Suprapubic skin (tissue), 4 donors: ENCODE data around the gene NEURL1B. TPM values are rescaled to one million over a fixed set of nuclear protein-coding genes. Genes with fewer than 3 reads are reported as not detected.
"Not testable (repeated sequence)": the region's sequence is repeated elsewhere in the genome, so short reads cannot be mapped to it uniquely, and the experiment has no call there.

ENCODE experiments used
- DNase-seq, 2 donors: peaks; one replicate each; pipeline ENCODE4 v3.0.0-alpha.2; 2019; ENCODE audit warnings: low spot score in 2 of 2
- H3K27ac ChIP-seq: fragments of 200-600 bp; sonication (generic); one replicate; pipeline ENCODE4 v1.5.1; 2019
- H3K27me3 ChIP-seq: fragments of 200-600 bp; sonication (generic); one replicate; pipeline ENCODE4 v1.5.1; 2019
- H3K36me3 ChIP-seq: fragments of 200-600 bp; sonication (generic); one replicate; pipeline ENCODE4 v1.5.1; 2019
- H3K4me1 ChIP-seq: fragments of 200-600 bp; sonication (generic); one replicate; pipeline ENCODE4 v1.5.1; 2019
- H3K4me3 ChIP-seq: fragments of 200-600 bp; sonication (generic); one replicate; pipeline ENCODE4 v1.5.1; 2019; ENCODE audit warnings: mild to moderate bottlenecking
- H3K9me3 ChIP-seq: fragments of 200-600 bp; sonication (generic); one replicate; pipeline ENCODE4 v1.5.1; 2019
- CTCF ChIP-seq, 2 donors: fragments of 200-600 bp in 1 of 2; fragments of 450-650 bp in 1 of 2; sonication (generic) in 1 of 2; IDR thresholded peaks; one replicate each; pipeline ENCODE4 v1.5.1; 2016 to 2019; ENCODE audit warnings: antibody characterized with exemption in 2 of 2, mild to moderate bottlenecking in 1 of 2, moderate library complexity in 1 of 2
- EP300 ChIP-seq: sonication (generic); formaldehyde crosslinking; IDR thresholded peaks from one replicate; pipeline ENCODE4 v1.6.1; 2017; ENCODE audit warnings: antibody characterized with exemption
- POLR2A ChIP-seq, 2 donors: fragments of 450-650 bp; IDR thresholded peaks; one replicate each; pipeline ENCODE4 v1.6.1; 2017; ENCODE audit warnings: antibody characterized with exemption in 2 of 2, mild to moderate bottlenecking in 2 of 2, moderate library complexity in 2 of 2
- POLR2AphosphoS5 ChIP-seq, 3 donors: sonication (generic); formaldehyde crosslinking; IDR thresholded peaks; one replicate each; pipeline ENCODE4 v1.6.1; 2017; ENCODE audit warnings: antibody characterized with exemption in 3 of 3
- WGBS: methylation state at CpG from one replicate; pipeline ENCODE4 v1.1.5; 2018; 5-methylcytosine and 5-hydroxymethylcytosine counted together
- total RNA-seq, 4 donors: library from RNA; depleted of rRNA; stranded (reverse); fragments of >200 nt; gene quantifications; one replicate each; pipeline ENCODE4 v1.1.0, GENCODE V29; 2016

The NEURL1B gene
- total RNA-seq, 4 donors from 2014 or later = 18.5 to 40.9 (median 30.4) TPM

DNA sequence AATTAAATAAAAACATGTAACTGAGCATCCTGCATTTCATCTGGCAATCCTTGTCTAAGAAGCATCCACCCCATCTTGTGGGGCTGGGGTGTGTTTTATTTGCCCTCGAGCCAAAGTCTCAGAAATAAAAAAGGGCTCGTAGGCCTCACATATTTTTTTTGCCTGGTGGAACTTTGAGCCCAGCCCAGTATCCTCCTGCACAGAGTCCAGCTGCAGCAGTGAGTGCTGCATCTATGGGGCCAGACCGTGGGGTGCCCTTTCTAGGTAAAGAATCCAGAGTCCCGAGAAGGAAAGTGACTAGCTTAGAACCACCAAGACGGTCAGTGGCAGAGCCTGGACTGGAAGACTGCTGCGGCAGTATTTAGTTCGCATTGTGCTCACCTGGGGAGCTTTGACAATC is 33.1 kb downstream of the NEURL1B start:
- Histone ChIP-seq H3K36me3 (peaks cover 7% of the 10 kb centered on the region), H3K4me3 (no peak overlapping the region), H3K27ac (no peak overlapping the region), H3K9me3 (no peaks in the 10 kb centered on the region), H3K27me3 (no peaks in the 10 kb centered on the region), H3K4me1 (peaks cover under 1% of the 10 kb centered on the region)
- no peak for DNase-seq
- 90% methylated on average over 7 of the region's 7 CpGs for WGBS
- TF ChIP-seq EP300 (no peak), CTCF (IDR thresholded peaks at IDR 0.05) (no peak)

GRCh38 chr5:172676914-172677475 is 35.9 kb downstream of the NEURL1B start:
- H3K9me3 ChIP-seq = no peaks in the 10 kb centered on the region
- no peak overlapping the region for H3K27ac ChIP-seq
- H3K4me3 ChIP-seq = no peak overlapping the region
- H3K27me3 ChIP-seq = no peaks in the 10 kb centered on the region
- DNase-seq = no peak
- no peaks in the 10 kb centered on the region for H3K36me3 ChIP-seq
- peaks cover 7% of the 10 kb centered on the region for H3K4me1 ChIP-seq
- TF ChIP-seq POLR2AphosphoS5 (IDR thresholded peaks at IDR 0.05) (no peak), CTCF (IDR thresholded peaks at IDR 0.05) (no peak), POLR2A (IDR thresholded peaks at IDR 0.05) (no peak), EP300 (no peak)
- WGBS = 92% methylated on average over 13 of the region's 15 CpGs

DNA sequence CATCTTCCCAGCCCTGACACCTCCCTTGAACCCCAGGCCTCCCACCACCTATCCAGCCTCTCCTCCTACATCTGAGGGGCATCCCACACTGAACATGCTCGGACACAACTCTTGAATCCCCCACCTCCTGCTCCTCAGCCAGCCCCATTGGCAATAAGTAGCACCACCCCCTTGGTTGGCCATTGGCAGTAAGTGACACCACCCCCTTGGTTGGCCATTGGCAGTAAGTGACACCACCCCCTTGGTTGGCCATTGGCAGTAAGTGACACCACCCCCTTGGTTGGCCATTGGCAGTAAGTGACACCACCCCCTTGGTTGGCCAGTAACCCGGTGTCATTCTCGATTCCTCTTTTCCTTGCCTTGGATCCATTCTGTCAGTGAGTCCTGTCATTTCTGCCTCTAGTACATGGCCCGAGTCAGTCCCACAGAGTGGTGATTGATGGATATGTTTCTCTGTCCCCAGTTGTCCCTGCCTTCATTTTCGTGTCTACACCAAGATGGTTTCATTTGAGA is 37.4 kb downstream of the NEURL1B start:
- H3K36me3 ChIP-seq, H3K27me3 ChIP-seq, DNase-seq, H3K27ac ChIP-seq, H3K4me3 ChIP-seq, H3K4me1 ChIP-seq, H3K9me3 ChIP-seq: not testable (repeated sequence)
- 91% methylated on average over 5 of the region's 5 CpGs for WGBS

- DNase-seq = no peak
- TF ChIP-seq EP300 = no peak
- no peak for TF ChIP-seq CTCF (IDR thresholded peaks at IDR 0.05)
- TF ChIP-seq POLR2A (IDR thresholded peaks at IDR 0.05) = no peak
- no peak for TF ChIP-seq POLR2AphosphoS5 (IDR thresholded peaks at IDR 0.05)
- 82% methylated on average over 2 of the region's 7 CpGs for WGBS
- peaks cover 7% of the 10 kb centered on the region for H3K4me1 ChIP-seq
- H3K27me3 ChIP-seq = no peaks in the 10 kb centered on the region
- no peak overlapping the region for H3K27ac ChIP-seq
- no peaks in the 10 kb centered on the region for H3K36me3 ChIP-seq
- H3K9me3 ChIP-seq = no peaks in the 10 kb centered on the region
- no peak overlapping the region for H3K4me3 ChIP-seq
These were observed 37.8 kb downstream of the NEURL1B start for GRCh38 chr5:172678902-172679301.

DNA sequence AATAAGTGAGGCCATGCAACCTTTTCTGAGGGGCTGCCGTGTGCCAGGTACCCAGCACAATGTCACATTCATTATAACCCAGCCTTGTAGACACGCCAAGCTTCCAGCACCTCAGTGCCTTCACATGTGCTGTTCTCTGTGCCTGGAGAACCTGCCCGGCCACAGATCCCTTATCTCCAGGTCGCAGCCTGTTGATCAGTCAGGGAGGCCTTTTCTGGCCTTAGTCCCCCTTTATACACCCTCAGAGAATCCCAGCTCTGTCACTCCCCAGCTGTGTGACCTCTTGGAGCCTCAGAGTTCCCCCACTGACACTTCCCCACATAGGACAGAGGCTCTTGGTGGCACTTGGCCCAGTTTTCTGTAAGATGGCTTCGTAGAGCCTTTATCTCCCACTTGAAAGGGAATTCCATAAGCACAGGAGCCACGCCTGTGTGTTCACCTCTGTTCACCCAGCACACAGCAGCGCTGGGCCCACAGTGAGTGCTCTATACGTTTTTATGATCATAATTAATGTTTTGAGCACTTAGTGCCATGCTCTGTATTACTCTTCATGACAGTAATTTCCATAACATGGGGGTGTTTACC is 38.7 kb downstream of the NEURL1B start:
- TF ChIP-seq POLR2AphosphoS5 (IDR thresholded peaks at IDR 0.05) = no peak
- Histone ChIP-seq H3K9me3 (no peaks in the 10 kb centered on the region), H3K4me3 (no peak overlapping the region), H3K27ac (no peak overlapping the region), H3K27me3 (no peaks in the 10 kb centered on the region), H3K4me1 (peaks cover 7% of the 10 kb centered on the region), H3K36me3 (no peaks in the 10 kb centered on the region)
- WGBS = 78% methylated on average over 8 of the region's 8 CpGs
- DNase-seq = no peak

DNA sequence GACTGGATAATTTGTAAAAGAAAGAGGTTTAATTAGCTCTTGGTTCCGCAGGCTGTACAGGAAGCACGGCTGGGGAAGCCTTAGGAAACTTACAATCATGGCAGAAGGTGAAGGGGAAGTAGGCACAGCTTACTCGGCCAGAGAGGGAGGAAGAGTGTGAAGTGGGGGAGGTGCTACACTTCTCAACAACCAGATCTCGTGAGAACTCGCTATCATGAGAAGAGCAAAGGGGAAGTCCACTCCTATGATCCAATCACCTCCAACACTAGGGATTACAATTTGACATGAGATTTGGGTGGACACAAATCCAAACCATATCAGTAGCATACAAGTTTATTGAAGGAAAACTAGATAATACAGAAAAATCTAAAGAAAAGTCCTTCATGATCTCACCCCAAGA is 39.9 kb downstream of the NEURL1B start:
- no peaks in the 10 kb centered on the region for H3K36me3 ChIP-seq

More for the DNA sequence above, 39.9 kb downstream of the NEURL1B start:
- no peak overlapping the region for H3K27ac ChIP-seq
- peaks cover 7% of the 10 kb centered on the region for H3K4me1 ChIP-seq
- DNase-seq = no peak
- 65% methylated on average over 5 of the region's 5 CpGs for WGBS
- H3K9me3 ChIP-seq = no peaks in the 10 kb centered on the region
- H3K27me3 ChIP-seq = no peaks in the 10 kb centered on the region
- TF ChIP-seq POLR2AphosphoS5 (IDR thresholded peaks at IDR 0.05) (no peak), EP300 (no peak), CTCF (IDR thresholded peaks at IDR 0.05) (no peak), POLR2A (IDR thresholded peaks at IDR 0.05) (no peak)
- no peak overlapping the region for H3K4me3 ChIP-seq
